AML-193 (cell line): ENCODE data around the gene HBA2.
"Not testable (repeated sequence)": the region's sequence is repeated elsewhere in the genome, so short reads cannot be mapped to it uniquely, and the experiment has no call there.

Experiments used
- DNase-seq, 2 experiments: peaks; one replicate each; lab custom pipeline; 2025; lab: John Stamatoyannopoulos, UW

Gene HBA2

DNA sequence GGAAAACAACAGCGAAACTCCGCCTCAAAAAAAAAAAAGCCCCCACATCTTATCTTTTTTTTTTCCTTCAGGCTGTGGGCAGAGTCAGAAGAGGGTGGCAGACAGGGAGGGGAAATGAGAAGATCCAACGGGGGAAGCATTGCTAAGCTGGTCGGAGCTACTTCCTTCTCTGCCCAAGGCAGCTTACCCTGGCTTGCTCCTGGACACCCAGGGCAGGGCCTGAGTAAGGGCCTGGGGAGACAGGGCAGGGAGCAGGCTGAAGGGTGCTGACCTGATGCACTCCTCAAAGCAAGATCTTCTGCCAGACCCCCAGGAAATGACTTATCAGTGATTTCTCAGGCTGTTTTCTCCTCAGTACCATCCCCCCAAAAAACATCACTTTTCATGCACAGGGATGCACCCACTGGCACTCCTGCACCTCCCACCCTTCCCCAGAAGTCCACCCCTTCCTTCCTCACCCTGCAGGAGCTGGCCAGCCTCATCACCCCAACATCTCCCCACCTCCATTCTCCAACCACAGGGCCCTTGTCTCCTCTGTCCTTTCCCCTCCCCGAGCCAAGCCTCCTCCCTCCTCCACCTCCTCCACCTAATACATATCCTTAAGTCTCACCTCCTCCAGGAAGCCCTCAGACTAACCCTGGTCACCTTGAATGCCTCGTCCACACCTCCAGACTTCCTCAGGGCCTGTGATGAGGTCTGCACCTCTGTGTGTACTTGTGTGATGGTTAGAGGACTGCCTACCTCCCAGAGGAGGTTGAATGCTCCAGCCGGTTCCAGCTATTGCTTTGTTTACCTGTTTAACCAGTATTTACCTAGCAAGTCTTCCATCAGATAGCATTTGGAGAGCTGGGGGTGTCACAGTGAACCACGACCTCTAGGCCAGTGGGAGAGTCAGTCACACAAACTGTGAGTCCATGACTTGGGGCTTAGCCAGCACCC is 2.6 kb downstream of the HBA2 start:
- DNase-seq, result no peak

- DNase-seq, result not testable (repeated sequence)
Observed at GRCh38 chr16:176006-176405, 3.3 kb downstream of the HBA2 start.

- not testable (repeated sequence) for DNase-seq
Observed at GRCh38 chr16:176477-177382, 4.1 kb downstream of the HBA2 start, which contains the start of gene HBA1. Gene HBA1 (plus strand): TSS chr16:176680. CDS start chr16:176717, 37 bp downstream.

DNA sequence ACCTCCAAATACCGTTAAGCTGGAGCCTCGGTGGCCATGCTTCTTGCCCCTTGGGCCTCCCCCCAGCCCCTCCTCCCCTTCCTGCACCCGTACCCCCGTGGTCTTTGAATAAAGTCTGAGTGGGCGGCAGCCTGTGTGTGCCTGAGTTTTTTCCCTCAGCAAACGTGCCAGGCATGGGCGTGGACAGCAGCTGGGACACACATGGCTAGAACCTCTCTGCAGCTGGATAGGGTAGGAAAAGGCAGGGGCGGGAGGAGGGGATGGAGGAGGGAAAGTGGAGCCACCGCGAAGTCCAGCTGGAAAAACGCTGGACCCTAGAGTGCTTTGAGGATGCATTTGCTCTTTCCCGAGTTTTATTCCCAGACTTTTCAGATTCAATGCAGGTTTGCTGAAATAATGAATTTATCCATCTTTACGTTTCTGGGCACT is 4.7 kb downstream of the HBA2 start:
- DNase-seq, result peak; percentile 98 to 100

DNA sequence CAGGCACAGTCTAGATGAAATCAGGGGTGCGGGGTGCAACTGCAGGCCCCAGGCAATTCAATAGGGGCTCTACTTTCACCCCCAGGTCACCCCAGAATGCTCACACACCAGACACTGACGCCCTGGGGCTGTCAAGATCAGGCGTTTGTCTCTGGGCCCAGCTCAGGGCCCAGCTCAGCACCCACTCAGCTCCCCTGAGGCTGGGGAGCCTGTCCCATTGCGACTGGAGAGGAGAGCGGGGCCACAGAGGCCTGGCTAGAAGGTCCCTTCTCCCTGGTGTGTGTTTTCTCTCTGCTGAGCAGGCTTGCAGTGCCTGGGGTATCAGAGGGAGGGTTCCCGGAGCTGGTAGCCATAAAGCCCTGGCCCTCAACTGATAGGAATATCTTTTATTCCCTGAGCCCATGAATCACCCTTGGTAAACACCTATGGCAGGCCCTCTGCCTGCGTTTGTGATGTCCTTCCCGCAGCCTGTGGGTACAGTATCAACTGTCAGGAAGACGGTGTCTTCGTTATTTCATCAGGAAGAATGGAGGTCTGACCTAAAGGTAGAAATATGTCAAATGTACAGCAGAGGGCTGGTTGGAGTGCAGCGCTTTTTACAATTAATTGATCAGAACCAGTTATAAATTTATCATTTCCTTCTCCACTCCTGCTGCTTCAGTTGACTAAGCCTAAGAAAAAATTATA is 5.4 kb downstream of the HBA2 start:
- no peak for DNase-seq

GRCh38 chr16:178668-179015 is 6.0 kb downstream of the HBA2 start:
- DNase-seq, result no peak

DNA sequence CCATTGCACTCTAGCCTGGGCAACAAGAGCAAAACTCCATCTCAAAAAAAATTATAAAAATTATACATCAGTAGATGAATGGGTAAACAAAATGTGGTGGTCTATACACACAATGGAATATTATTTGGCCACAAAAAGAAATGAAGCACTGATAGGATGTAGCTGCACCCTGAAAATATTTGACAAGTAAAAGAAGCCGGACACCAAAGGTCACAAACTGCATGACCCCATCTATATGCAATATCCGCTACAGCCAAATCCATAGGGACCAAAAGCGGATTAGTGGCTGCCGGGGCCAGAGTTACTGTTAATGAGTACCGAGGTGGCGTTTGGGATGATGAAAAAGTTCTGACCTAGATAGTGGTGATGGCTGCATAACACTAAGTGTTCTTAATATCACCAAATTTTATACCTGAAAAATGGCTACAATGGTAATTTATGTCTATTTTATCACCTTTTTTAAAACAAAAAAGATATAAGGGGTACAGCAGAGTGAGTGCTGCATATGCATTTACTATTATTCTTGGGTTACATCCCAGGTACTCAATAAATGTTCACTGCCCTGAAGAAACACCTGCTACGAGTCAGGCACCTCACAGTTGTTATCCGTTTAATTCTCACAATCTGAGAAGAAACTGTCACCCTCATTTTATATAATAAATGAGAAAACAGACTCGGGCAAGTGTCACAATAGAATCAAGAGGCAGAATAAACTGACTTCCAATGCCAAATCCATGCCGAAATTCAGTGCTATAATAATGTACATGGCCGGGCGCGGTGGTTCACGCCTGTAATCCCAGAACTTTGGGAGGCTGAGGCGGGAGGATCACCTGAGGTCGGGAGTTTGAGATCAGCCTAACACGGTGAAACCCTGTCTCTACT is 6.8 kb downstream of the HBA2 start:
- DNase-seq, result no peak

DNA sequence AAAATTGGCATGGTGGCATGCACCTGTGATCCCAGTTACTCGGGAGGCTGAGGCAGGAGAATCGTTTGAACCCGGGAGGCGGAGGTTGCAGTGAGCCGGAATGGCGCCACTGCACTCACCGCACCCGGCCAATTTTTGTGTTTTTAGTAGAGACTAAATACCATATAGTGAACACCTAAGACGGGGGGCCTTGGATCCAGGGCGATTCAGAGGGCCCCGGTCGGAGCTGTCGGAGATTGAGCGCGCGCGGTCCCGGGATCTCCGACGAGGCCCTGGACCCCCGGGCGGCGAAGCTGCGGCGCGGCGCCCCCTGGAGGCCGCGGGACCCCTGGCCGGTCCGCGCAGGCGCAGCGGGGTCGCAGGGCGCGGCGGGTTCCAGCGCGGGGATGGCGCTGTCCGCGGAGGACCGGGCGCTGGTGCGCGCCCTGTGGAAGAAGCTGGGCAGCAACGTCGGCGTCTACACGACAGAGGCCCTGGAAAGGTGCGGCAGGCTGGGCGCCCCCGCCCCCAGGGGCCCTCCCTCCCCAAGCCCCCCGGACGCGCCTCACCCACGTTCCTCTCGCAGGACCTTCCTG is 7.5 kb downstream of the HBA2 start, which contains the start of gene HBQ1:
Gene HBQ1, plus strand, starts transcription at position 359 of the 575 bp plus-strand sequence. Its CDS starts 28 bp downstream, at position 387.
- DNase-seq, result no peak

DNA sequence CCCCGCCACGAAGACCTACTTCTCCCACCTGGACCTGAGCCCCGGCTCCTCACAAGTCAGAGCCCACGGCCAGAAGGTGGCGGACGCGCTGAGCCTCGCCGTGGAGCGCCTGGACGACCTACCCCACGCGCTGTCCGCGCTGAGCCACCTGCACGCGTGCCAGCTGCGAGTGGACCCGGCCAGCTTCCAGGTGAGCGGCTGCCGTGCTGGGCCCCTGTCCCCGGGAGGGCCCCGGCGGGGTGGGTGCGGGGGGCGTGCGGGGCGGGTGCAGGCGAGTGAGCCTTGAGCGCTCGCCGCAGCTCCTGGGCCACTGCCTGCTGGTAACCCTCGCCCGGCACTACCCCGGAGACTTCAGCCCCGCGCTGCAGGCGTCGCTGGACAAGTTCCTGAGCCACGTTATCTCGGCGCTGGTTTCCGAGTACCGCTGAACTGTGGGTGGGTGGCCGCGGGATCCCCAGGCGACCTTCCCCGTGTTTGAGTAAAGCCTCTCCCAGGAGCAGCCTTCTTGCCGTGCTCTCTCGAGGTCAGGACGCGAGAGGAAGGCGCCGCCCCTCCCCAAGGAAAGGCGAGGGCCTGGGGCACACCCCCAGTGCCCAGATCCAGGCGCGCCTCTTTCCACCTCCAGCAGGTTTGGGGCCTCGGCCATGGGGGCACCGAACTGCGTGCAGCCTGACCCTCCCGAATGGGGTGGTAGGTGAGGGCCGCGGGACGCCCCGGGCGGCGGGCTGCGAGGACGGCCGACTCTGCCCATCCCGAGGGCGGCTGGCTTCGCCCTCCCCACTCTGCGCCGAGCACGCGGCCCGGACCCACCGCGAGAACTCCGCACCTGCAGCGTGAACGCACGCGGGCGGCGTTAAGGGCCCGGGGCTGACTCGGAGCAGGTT is 8.2 kb downstream of the HBA2 start:
- DNase-seq, result peak; percentile 38 to 40

DNA sequence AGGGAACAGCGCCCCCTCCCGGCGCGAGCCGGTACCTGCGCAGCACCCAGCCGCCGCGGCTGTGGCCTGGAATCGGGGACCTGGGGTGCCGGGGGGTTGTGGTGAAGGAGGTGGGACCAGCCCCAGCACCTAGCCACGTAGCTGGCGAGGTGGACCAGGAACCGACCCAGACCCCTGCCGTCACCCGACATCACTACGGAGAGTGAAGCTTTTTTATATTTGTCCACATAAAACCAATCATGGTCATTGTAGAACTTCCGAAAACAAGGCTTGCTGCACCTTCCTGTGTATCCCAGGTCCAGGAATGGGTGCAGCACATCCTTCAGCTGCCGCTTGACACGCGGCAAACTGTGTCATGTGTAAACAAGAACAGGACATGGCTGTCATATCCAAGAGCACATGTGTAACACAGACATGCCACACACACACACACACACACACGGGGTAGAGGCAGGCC is 8.9 kb downstream of the HBA2 start:
- no peak for DNase-seq

GRCh38 chr16:183005-183404 is 10.3 kb downstream of the HBA2 start:
- no peak for DNase-seq

- no peak for DNase-seq
Observed at GRCh38 chr16:185213-185612, 12.5 kb downstream of the HBA2 start.

GRCh38 chr16:185691-186090 is 13.0 kb downstream of the HBA2 start:
- DNase-seq, result no peak

GRCh38 chr16:187330-187729 is 14.7 kb downstream of the HBA2 start:
- no peak for DNase-seq

- no peak for DNase-seq
Observed at GRCh38 chr16:188674-189073, 16.0 kb downstream of the HBA2 start.

DNA sequence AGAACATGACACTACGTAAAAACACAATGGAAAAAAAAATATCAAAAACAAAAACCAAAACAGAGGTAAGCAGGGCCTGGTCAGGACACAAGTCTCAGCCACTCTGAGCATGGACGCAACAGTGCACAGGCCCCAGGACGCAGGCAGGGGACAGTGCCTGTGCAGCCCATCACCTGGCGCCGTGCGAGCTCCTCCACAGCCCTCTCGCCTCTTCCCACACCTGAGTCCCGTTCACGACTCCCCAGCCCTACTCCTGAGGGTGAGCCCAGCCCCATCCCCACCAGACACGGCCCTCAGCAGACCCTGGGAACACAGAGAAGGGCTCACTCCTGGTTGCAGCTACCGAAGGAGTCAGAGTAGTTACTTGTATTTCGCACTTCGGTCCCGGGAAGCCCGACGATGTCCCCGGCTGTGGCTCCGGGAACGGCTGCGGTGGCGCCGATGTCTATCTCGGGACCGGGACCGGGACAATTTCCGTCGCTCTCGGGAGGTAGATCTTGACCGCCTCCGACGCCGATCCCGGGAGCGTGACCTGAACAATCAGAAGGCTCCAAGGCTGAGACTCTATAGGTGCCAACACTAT is 17.0 kb downstream of the HBA2 start:
- no peak for DNase-seq

- DNase-seq, result no peak
Observed at GRCh38 chr16:191831-192230, 19.2 kb downstream of the HBA2 start.

GRCh38 chr16:192686-193085 is 20.0 kb downstream of the HBA2 start:
- DNase-seq, result no peak

DNA sequence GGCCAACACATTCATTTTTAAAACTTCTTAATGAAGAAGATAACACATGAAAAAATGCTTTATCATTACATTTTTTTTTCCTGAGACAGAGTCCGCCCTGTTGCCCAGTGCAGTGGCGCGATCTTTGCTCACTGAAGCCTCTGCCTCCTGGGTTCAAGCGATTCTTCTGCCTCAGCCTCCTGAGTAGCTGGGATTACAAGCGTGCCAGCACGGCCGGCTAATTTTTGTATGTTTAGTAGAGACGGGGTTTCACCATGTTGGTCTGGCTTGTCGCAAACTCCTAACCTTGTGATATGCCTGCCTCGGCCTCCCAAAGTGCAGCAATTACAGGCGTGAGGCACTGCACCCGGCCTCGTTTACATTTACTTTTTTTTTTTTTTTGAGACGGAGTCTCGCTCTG is 20.8 kb downstream of the HBA2 start:
- no peak for DNase-seq
